Hepatocyte (in vitro differentiated cells): Measurements from ENCODE around the gene PALD1. TPM values are rescaled to one million over a fixed set of nuclear protein-coding genes. Genes with fewer than 3 reads are reported as not detected.

Source experiments
- DNase-seq: peaks from one replicate; pipeline ENCODE4 v3.0.0-alpha.2; 2016; ENCODE audit warnings: low spot score
- H2AFZ ChIP-seq: fragments of 200-600 bp; sonication (generic); 2 replicates; pipeline ENCODE4 v1.6.0; 2016; ENCODE audit warnings: antibody characterized with exemption, mild to moderate bottlenecking
- H3K27ac ChIP-seq: fragments of 200-600 bp; sonication (generic); 2 replicates; pipeline ENCODE4 v1.5.1; 2016; ENCODE audit warnings: mild to moderate bottlenecking
- H3K27me3 ChIP-seq: fragments of 200-600 bp; sonication (generic); 2 replicates; pipeline ENCODE4 v1.6.1; 2016
- H3K36me3 ChIP-seq: fragments of 200-600 bp; sonication (generic); replicated peaks from 2 replicates; pipeline ENCODE4 v1.5.1; 2016; ENCODE audit warnings: low read depth; ENCODE audit not compliant: insufficient read depth
- H3K4me1 ChIP-seq: fragments of 200-600 bp; sonication (generic); 2 replicates; pipeline ENCODE4 v1.5.1; 2016; ENCODE audit warnings: mild to moderate bottlenecking, moderate library complexity; ENCODE audit not compliant: insufficient read depth
- H3K4me2 ChIP-seq: fragments of 200-600 bp; sonication (generic); 2 replicates; pipeline ENCODE4 v1.6.0; 2016
- H3K4me3 ChIP-seq: fragments of 200-600 bp; sonication (generic); 2 replicates; pipeline ENCODE4 v1.5.1; 2016; ENCODE audit warnings: mild to moderate bottlenecking
- H3K79me2 ChIP-seq: fragments of 200-600 bp; sonication (generic); 2 replicates; pipeline ENCODE4 v1.6.0; 2017; ENCODE audit warnings: mild to moderate bottlenecking
- H3K9me2 ChIP-seq: fragments of 200-600 bp; sonication (generic); replicated peaks from 2 replicates; pipeline ENCODE4 v1.6.0; 2017; ENCODE audit warnings: mild to moderate bottlenecking; ENCODE audit not compliant: insufficient read depth
- H3K9me3 ChIP-seq: fragments of 200-600 bp; sonication (generic); 2 replicates; pipeline ENCODE4 v1.5.1; 2016; ENCODE audit warnings: low read depth, mild to moderate bottlenecking
- H4K20me1 ChIP-seq: fragments of 200-600 bp; sonication (generic); 2 replicates; pipeline ENCODE4 v1.6.0; 2016; ENCODE audit warnings: mild to moderate bottlenecking; ENCODE audit not compliant: insufficient read depth, poor library complexity, severe bottlenecking
- EZH2 ChIP-seq: fragments of 200-600 bp; sonication (generic); IDR thresholded peaks from 2 replicates; pipeline ENCODE4 v1.6.1; 2016; ENCODE audit warnings: antibody characterized with exemption, mild to moderate bottlenecking, borderline replicate concordance
- EZH2phosphoT487 ChIP-seq: fragments of 200-600 bp; sonication (generic); IDR thresholded peaks from one replicate; pipeline ENCODE4 v1.6.1; 2018; ENCODE audit warnings: antibody characterized with exemption, mild to moderate bottlenecking, low read depth, moderate library complexity; ENCODE audit not compliant: unreplicated experiment, severe bottlenecking
- WGBS: methylation state at CpG from one replicate; pipeline ENCODE4 v1.1.6; 2016; ENCODE audit warnings: low lambda C conversion rate; ENCODE audit errors: missing lambda C conversion rate; 5-methylcytosine and 5-hydroxymethylcytosine counted together
- polyA plus RNA-seq: library from polyadenylated mRNA; unstranded; fragments of >200 nt; fragmentation: Nextera tagmentation; extraction: Ambion mirVana; gene quantifications from 2 replicates; pipeline ENCODE4 v1.2.1, GENCODE V29; 2016
- total RNA-seq: library from RNA; depleted of rRNA; stranded (reverse); fragments of >200 nt; gene quantifications from 2 replicates; pipeline ENCODE4 v1.2.3, GENCODE V29; 2014
- TF ChIP-seq, protein P1 (sequence below): fragments of 200-600 bp; sonication (generic); IDR thresholded peaks from 2 replicates; pipeline ENCODE4 v1.5.1; 2016; ENCODE audit warnings: antibody characterized with exemption, mild to moderate bottlenecking; ENCODE audit not compliant: poor library complexity

PALD1 gene
- total and polyA plus RNA-seq, 2 experiments from 2014 or later: 1.3 to 2.2 TPM

DNA sequence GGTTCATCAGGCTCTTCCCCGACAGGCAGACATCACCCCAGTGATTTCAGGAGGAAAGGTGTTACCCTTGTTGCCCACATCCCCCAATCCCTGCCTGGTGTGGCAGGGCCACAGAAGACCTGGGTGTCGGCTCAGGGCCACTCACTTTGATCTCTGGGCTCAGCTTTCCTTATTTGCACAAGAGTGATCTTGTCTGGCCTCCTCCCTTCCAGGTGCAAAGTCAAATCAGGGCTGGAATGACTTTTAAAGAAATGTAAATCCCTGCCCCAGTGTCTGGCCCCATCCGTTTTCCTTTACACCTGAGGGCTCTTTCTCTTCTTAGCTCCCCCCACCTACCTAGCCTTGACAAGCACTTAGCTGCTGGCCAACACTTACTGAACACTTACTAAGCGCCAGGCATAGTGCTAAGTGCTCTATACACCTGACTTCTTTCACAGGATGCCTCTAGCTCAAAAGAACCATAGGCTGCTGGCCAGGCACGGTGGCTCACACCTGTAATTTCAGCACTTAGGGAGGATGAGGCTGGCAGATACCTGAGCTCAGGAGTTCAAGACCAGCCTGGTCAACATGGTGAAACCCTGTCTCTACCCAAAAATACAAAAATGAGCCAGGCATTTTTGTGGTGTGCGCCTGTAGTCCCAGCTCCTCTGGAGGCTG is 36.1 kb upstream of the PALD1 start:
- Histone ChIP-seq H3K27me3 (peaks cover 55% of the 10 kb centered on the region), H3K4me2 (no peak overlapping the region)
- 34% methylated on average over 6 of the region's 6 CpGs for WGBS

DNA sequence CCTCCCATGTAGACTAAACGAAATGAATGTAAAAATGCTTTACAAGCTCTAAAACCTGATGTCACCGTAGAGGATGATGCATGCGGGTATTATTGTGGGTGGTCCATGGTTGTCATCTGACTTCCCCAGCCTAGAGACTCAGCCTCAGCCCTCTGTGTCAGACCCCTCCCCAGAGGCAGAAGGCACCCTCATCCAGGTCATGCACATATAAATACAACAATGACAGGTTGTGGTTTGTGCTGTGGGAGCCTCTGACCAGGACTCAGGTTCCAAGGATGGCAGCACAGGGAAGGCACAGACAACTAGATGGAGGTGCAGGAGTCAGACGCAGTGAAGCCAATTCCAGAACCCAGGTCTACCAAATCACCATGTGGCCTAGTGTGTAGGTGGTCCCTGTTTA is 33.8 kb upstream of the PALD1 start:
- no peaks in the 10 kb centered on the region for H4K20me1 ChIP-seq
- H3K4me1 ChIP-seq: peaks cover 28% of the 10 kb centered on the region
- no peak overlapping the region for H3K4me2 ChIP-seq
- no peaks in the 10 kb centered on the region for H3K9me3 ChIP-seq
- H3K9me2 ChIP-seq: no peaks in the 10 kb centered on the region
- H3K4me3 ChIP-seq: no peak overlapping the region
- no peak overlapping the region for H3K27ac ChIP-seq
- no peak overlapping the region for H2AFZ ChIP-seq
- peaks cover 33% of the 10 kb centered on the region for H3K27me3 ChIP-seq
- no peak for DNase-seq
- H3K79me2 ChIP-seq: no peaks in the 10 kb centered on the region
- TF ChIP-seq EZH2 (no peak), EZH2phosphoT487 (no peak)
- TF ChIP-seq, protein P1, sequence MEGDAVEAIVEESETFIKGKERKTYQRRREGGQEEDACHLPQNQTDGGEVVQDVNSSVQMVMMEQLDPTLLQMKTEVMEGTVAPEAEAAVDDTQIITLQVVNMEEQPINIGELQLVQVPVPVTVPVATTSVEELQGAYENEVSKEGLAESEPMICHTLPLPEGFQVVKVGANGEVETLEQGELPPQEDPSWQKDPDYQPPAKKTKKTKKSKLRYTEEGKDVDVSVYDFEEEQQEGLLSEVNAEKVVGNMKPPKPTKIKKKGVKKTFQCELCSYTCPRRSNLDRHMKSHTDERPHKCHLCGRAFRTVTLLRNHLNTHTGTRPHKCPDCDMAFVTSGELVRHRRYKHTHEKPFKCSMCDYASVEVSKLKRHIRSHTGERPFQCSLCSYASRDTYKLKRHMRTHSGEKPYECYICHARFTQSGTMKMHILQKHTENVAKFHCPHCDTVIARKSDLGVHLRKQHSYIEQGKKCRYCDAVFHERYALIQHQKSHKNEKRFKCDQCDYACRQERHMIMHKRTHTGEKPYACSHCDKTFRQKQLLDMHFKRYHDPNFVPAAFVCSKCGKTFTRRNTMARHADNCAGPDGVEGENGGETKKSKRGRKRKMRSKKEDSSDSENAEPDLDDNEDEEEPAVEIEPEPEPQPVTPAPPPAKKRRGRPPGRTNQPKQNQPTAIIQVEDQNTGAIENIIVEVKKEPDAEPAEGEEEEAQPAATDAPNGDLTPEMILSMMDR: no peak
- WGBS: 68% methylated on average over 4 of the region's 4 CpGs
- H3K36me3 ChIP-seq: no peaks in the 10 kb centered on the region

More for the DNA sequence above, 36.1 kb upstream of the PALD1 start:
- Histone ChIP-seq H3K27ac (no peak overlapping the region), H2AFZ (no peak overlapping the region), H3K9me2 (no peaks in the 10 kb centered on the region), H3K4me1 (peaks cover 28% of the 10 kb centered on the region), H3K9me3 (no peaks in the 10 kb centered on the region), H3K4me3 (no peak overlapping the region), H3K79me2 (no peaks in the 10 kb centered on the region), H4K20me1 (no peaks in the 10 kb centered on the region), H3K36me3 (no peaks in the 10 kb centered on the region)
- peak; percentile 64 for DNase-seq
- TF ChIP-seq, protein P1: no peak
- TF ChIP-seq EZH2 (no peak), EZH2phosphoT487 (no peak)

DNA sequence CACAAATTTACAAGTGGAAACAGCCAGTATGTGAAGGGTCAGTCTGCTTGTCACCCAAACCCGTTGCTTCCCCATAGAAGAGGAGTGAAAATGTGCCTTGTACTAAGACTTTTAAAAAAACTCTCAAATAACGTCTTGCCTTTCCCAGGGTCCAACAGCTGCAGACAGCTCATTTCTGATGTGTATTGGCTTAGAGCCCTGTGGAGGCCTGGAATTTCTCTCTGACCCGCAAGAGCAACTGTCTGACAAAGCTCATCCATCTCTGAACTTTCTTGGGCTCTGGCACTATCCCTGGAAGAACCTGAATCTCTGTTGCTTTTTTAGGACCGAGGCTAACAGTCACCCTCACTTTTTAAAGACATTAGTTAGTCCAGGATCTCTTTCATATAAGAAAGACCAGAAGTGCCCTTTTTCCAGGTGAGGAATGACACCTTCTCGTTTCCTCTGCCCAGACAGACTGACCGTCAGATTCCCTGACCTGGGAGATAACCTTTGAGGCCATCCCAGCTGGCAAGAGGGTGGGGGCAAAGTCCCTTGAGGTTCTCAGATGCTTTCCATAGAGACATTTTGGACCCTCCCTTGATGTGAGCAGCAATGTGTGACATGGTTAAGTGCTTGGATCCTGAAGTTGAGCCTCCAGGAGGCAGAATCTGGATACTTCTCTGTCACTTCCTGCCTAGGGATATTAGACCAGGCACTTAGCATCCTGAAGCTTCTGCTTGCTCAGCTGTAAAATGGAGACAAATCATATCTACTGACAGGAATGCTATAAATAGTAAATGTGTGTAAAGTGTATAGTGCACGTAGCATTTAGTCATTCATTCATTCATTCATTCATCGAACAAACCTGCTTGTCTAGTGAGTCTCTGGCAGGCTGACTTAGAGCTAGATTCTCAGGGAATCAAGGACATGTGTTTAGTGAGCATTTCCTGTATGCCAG is 32.6 kb upstream of the PALD1 start:
- H3K4me1 ChIP-seq: peaks cover 22% of the 10 kb centered on the region
- TF ChIP-seq, protein P1: no peak
- TF ChIP-seq EZH2: no peak
- no peak for TF ChIP-seq EZH2phosphoT487
- peak overlapping the region; percentile 16 for H3K4me2 ChIP-seq

More for the DNA sequence above, 32.6 kb upstream of the PALD1 start:
- no peak overlapping the region for H2AFZ ChIP-seq
- no peaks in the 10 kb centered on the region for H3K9me3 ChIP-seq
- no peak for DNase-seq
- no peaks in the 10 kb centered on the region for H3K36me3 ChIP-seq
- no peaks in the 10 kb centered on the region for H4K20me1 ChIP-seq
- peaks cover 21% of the 10 kb centered on the region for H3K27me3 ChIP-seq
- no peaks in the 10 kb centered on the region for H3K79me2 ChIP-seq
- WGBS: 38% methylated on average over 8 of the region's 8 CpGs
- H3K4me3 ChIP-seq: no peak overlapping the region
- no peaks in the 10 kb centered on the region for H3K9me2 ChIP-seq
- H3K27ac ChIP-seq: no peak overlapping the region
